HepG2 (cell line): Measurements from ENCODE around the gene ZBTB7B. TPM values are rescaled to one million over a fixed set of nuclear protein-coding genes. Genes with fewer than 3 reads are reported as not detected.

Experiments
- ATF7-NPFF ChIP-seq: sonication (generic); formaldehyde crosslinking; IDR thresholded peaks from 2 replicates; pipeline ENCODE4 v1.8.1; 2023; ENCODE audit warnings: mild to moderate bottlenecking, low read depth, missing genetic modification reagents, moderate library complexity
- DNMT1 ChIP-seq: sonication (generic); formaldehyde crosslinking; IDR thresholded peaks from 2 replicates; pipeline ENCODE4 v1.5.1; 2020; ENCODE audit warnings: mild to moderate bottlenecking, missing genetic modification reagents
- GABPA ChIP-seq, 2 experiments: IDR thresholded peaks; 2 replicates each; pipeline ENCODE4 v1.6.1; 2011 to 2016; ENCODE audit warnings: low read depth in 2 of 2, low read length in 1 of 2, missing biosample characterization in 1 of 2, missing genetic modification characterization in 1 of 2
- GABPB1 ChIP-seq: IDR thresholded peaks from 2 replicates; pipeline ENCODE4 v1.6.1; 2016; ENCODE audit warnings: mild to moderate bottlenecking, missing genetic modification reagents, moderate library complexity, missing compliant biosample characterization
- HOXA9 ChIP-seq: sonication (generic); formaldehyde crosslinking; IDR thresholded peaks from 2 replicates; pipeline ENCODE4 v1.8.1; 2022; ENCODE audit warnings: missing genetic modification reagents, mild to moderate bottlenecking, moderate library complexity, borderline replicate concordance
- NRL ChIP-seq: sonication (generic); formaldehyde crosslinking; IDR thresholded peaks from 2 replicates; pipeline ENCODE4 v1.5.0; 2020; ENCODE audit warnings: missing genetic modification reagents, mild to moderate bottlenecking, moderate library complexity, borderline replicate concordance
- PHF21A ChIP-seq: sonication (generic); formaldehyde crosslinking; IDR thresholded peaks from 2 replicates; pipeline ENCODE4 v1.5.0; 2020; ENCODE audit warnings: mild to moderate bottlenecking, missing genetic modification reagents
- POLR2A ChIP-seq, 2 experiments: IDR thresholded peaks; 2 replicates each; pipeline ENCODE4 v1.6.1; 2011; ENCODE audit warnings: low read depth in 2 of 2, low read length in 2 of 2, mild to moderate bottlenecking in 1 of 2, moderate library complexity in 1 of 2; ENCODE audit not compliant: insufficient read depth in 1 of 2
- RFXANK ChIP-seq: IDR thresholded peaks from 2 replicates; pipeline ENCODE4 v1.6.1; 2016
- RORA ChIP-seq: sonication (generic); formaldehyde crosslinking; IDR thresholded peaks from 2 replicates; pipeline ENCODE4 v1.5.0; 2020; ENCODE audit warnings: mild to moderate bottlenecking, missing genetic modification reagents, moderate library complexity
- SOX13 ChIP-seq, 3 experiments: fragments of 450-650 bp in 1 of 3; sonication (generic) in 1 of 3; formaldehyde crosslinking in 1 of 3; IDR thresholded peaks in 2 of 3; conservative IDR thresholded peaks in 1 of 3; 2 replicates each; pipeline versions ENCODE4 v1.5.0 to v1.6.1; 2016 to 2020; ENCODE audit warnings: antibody characterized with exemption in 1 of 3, mild to moderate bottlenecking in 1 of 3, missing compliant biosample characterization in 1 of 3, missing genetic modification reagents in 1 of 3, moderate library complexity in 1 of 3
- SRSF4 ChIP-seq: fragments of 200-400 bp; formaldehyde crosslinking; IDR thresholded peaks from one replicate; pipeline ENCODE4 v1.6.1; 2018; ENCODE audit warnings: mild to moderate bottlenecking, low read depth, low read length, moderate library complexity; ENCODE audit not compliant: poor library complexity, severe bottlenecking
- TBX2 ChIP-seq: sonication (generic); formaldehyde crosslinking; IDR thresholded peaks from 2 replicates; pipeline ENCODE4 v1.5.0; 2020; ENCODE audit warnings: missing genetic modification reagents, mild to moderate bottlenecking, borderline replicate concordance
- TIGD3 ChIP-seq: sonication (generic); formaldehyde crosslinking; IDR thresholded peaks from 2 replicates; pipeline ENCODE4 v1.5.1; 2020; ENCODE audit warnings: mild to moderate bottlenecking, missing genetic modification reagents, borderline replicate concordance
- ZBTB20 ChIP-seq: sonication (generic); formaldehyde crosslinking; IDR thresholded peaks from 2 replicates; pipeline ENCODE4 v1.8.1; 2023; ENCODE audit warnings: missing genetic modification reagents, low read depth, mild to moderate bottlenecking, borderline replicate concordance
- ZNF501 ChIP-seq: sonication (generic); formaldehyde crosslinking; IDR thresholded peaks from 2 replicates; pipeline ENCODE4 v1.5.1; 2020; ENCODE audit warnings: mild to moderate bottlenecking, moderate library complexity, missing genetic modification reagents
- ZNF557 ChIP-seq: sonication (generic); formaldehyde crosslinking; IDR thresholded peaks from 2 replicates; pipeline ENCODE4 v1.4.0; 2020; ENCODE audit warnings: missing genetic modification reagents
- ZSCAN30 ChIP-seq: sonication (generic); formaldehyde crosslinking; IDR thresholded peaks from 2 replicates; pipeline ENCODE4 v1.5.0; 2020; ENCODE audit warnings: mild to moderate bottlenecking, missing genetic modification reagents
- ZXDC ChIP-seq: sonication (generic); formaldehyde crosslinking; IDR thresholded peaks from 2 replicates; pipeline ENCODE4 v1.5.0; 2020; ENCODE audit warnings: mild to moderate bottlenecking, missing genetic modification reagents
- polyA plus RNA-seq, 8 experiments: library from polyadenylated mRNA; depleted of rRNA in 3 of 8; stranded (reverse) in 7 of 8; unstranded in 1 of 8; fragments of >200 nt; fragmentation: Illumina TruSeq in 4 of 8; extraction: Trizol in 4 of 8; gene quantifications; 2 replicates each; pipeline versions ENCODE4 v1.2.1 to v1.2.3, GENCODE V29; 2011 to 2016; ENCODE audit warnings: low read depth in 4 of 8, missing spikeins in 1 of 8, mixed read lengths in 1 of 8; ENCODE audit not compliant: insufficient read depth in 1 of 8
- total RNA-seq, 5 experiments: library from RNA; depleted of rRNA; stranded (reverse); fragments of >200 nt; fragmentation: Illumina TruSeq; extraction: Trizol; gene quantifications; 2 replicates each; pipeline ENCODE4 v1.2.3, GENCODE V29; 2016; ENCODE audit warnings: low read depth in 1 of 5

ZBTB7B gene
- total and polyA plus RNA-seq, 2 of the 13 experiments (the other 11 are each of a cell fraction or from before 2014, with no cell fraction given) = 15.5 to 17.5 TPM

- TF ChIP-seq ZXDC (CRISPR knock-in tag) (no peak), POLR2A (IDR thresholded peaks at IDR 0.05; ENCODE audit: insufficient read depth in 1 of 2, low read depth in 2 of 2, low read length in 2 of 2) (peak in 1 of 2 experiments; percentile 35; a peak in 1 of 4 replicates), RORA (CRISPR knock-in tag) (no peak), ZSCAN30 (CRISPR knock-in tag) (no peak), SRSF4 (no peak), ZNF557 (CRISPR knock-in tag) (no peak), TBX2 (CRISPR knock-in tag) (peak; percentile 48; the same call in 1 of the 2 replicates), TIGD3 (CRISPR knock-in tag) (0 out of 2 replicates have a peak, but pooled peaks have one; percentile 21), GABPA (IDR thresholded peaks at IDR 0.05; ENCODE audit: low read depth, low read length) (peak; percentile 77), GABPA (CRISPR knock-in tag; IDR thresholded peaks at IDR 0.05; ENCODE audit: low read depth) (peak; percentile 89), DNMT1 (CRISPR knock-in tag) (no peak), HOXA9 (CRISPR knock-in tag) (no peak), RFXANK (CRISPR knock-in tag) (no peak), SOX13 (IDR thresholded peaks at IDR 0.05) (no peak), SOX13 (CRISPR knock-in tag; conservative IDR thresholded peaks at IDR 0.05 in 1 of 2, IDR thresholded peaks at IDR 0.05 in 1 of 2) (peak in 1 of 2 experiments; percentile 49; a peak in 1 of 4 replicates), PHF21A (CRISPR knock-in tag) (peak; percentile 57; the same call in 1 of the 2 replicates), ZNF501 (CRISPR knock-in tag) (no peak), NRL (CRISPR knock-in tag) (no peak), ATF7-NPFF (peak; percentile 53; the same call in 1 of the 2 replicates), GABPB1 (CRISPR knock-in tag) (peak; percentile 88), ZBTB20 (CRISPR knock-in tag) (0 out of 2 replicates have a peak, but pooled peaks have one; percentile 54)
Observed at GRCh38 chr1:155003766-155004351, 1.3 kb downstream of the ZBTB7B start (continued).
